ENCODE data around the gene MAP3K10. TPM values are rescaled to one million over a fixed set of nuclear protein-coding genes. Genes with fewer than 3 reads are reported as not detected.

MAP3K10 gene
- total RNA-seq, 1 experiment from 2014 or later: 26.9 TPM

GRCh38 chr19:40178756-40179155 is 12.5 kb upstream of the MAP3K10 start:
- no peaks in the 10 kb centered on the region for H3K9me3 ChIP-seq (ENCODE audit: insufficient read depth, low read depth)
- DNase-seq: no peak
- H3K27me3 ChIP-seq (ENCODE audit: insufficient read depth, low read depth): no peaks in the 10 kb centered on the region
- TF ChIP-seq EZH2 (IDR thresholded peaks at IDR 0.05; ENCODE audit: low read depth): no peak
- no peak for TF ChIP-seq CTCF (conservative IDR thresholded peaks at IDR 0.05)
- no peaks in the 10 kb centered on the region for H3K4me1 ChIP-seq (replicated peaks; ENCODE audit: insufficient read depth)
- H3K27ac ChIP-seq: no peak overlapping the region
- BruUV-seq (replicated peaks): no TSS peak
- no peaks in the 10 kb centered on the region for H3K36me3 ChIP-seq (ENCODE audit: low read depth)
- H4K20me1 ChIP-seq (ENCODE audit: insufficient read depth): no peaks in the 10 kb centered on the region
- no peaks in the 10 kb centered on the region for H3F3A ChIP-seq (ENCODE audit: insufficient read depth, low read depth)
- ChIA-PET POLR2A (ENCODE audit: unreplicated experiment) (no interaction called here), CTCF (interaction anchor here (0.7 kb wide), 1 partner anchor 166 kb away, joined by 6 read pairs; no protein-coding TSS in a partner anchor)
- intact Hi-C loops (cut with micrococcal nuclease; ENCODE audit: unreplicated experiment): no loop called here
- no peaks in the 10 kb centered on the region for H3K79me2 ChIP-seq (ENCODE audit: low read depth)
- no peak overlapping the region for H2AFZ ChIP-seq
- H3K9me2 ChIP-seq (ENCODE audit: insufficient read depth): no peaks in the 10 kb centered on the region
- H3K4me2 ChIP-seq: no peak overlapping the region
- H3K4me3 ChIP-seq: no peak overlapping the region

GRCh38 chr19:40184273-40184672 is 7.0 kb upstream of the MAP3K10 start:
- H3K4me3 ChIP-seq: no peak overlapping the region
- no peak overlapping the region for H3K4me2 ChIP-seq
- ChIA-PET POLR2A (ENCODE audit: unreplicated experiment) (interaction anchor here (0.7 kb wide), 1 partner anchor 36 kb away, joined by 5 read pairs; no protein-coding TSS in a partner anchor), CTCF (no interaction called here)
- no TSS peak for BruUV-seq (replicated peaks)
- intact Hi-C loops (cut with micrococcal nuclease; ENCODE audit: unreplicated experiment): no loop called here
- H3K4me1 ChIP-seq (replicated peaks; ENCODE audit: insufficient read depth): no peaks in the 10 kb centered on the region
- no peaks in the 10 kb centered on the region for H3K9me3 ChIP-seq (ENCODE audit: insufficient read depth, low read depth)
- no peaks in the 10 kb centered on the region for H3K79me2 ChIP-seq (ENCODE audit: low read depth)
- no peaks in the 10 kb centered on the region for H4K20me1 ChIP-seq (ENCODE audit: insufficient read depth)
- H3K27me3 ChIP-seq (ENCODE audit: insufficient read depth, low read depth): no peaks in the 10 kb centered on the region
- no peak overlapping the region for H2AFZ ChIP-seq
- no peak for DNase-seq
- TF ChIP-seq CTCF (conservative IDR thresholded peaks at IDR 0.05) (no peak), EZH2 (IDR thresholded peaks at IDR 0.05; ENCODE audit: low read depth) (no peak)
- H3F3A ChIP-seq (ENCODE audit: insufficient read depth, low read depth): no peaks in the 10 kb centered on the region
- no peaks in the 10 kb centered on the region for H3K9me2 ChIP-seq (ENCODE audit: insufficient read depth)
- H3K36me3 ChIP-seq (ENCODE audit: low read depth): no peaks in the 10 kb centered on the region
- no peak overlapping the region for H3K27ac ChIP-seq

- Histone ChIP-seq H2AFZ (peak overlapping the region; percentile 71), H3K27me3 (ENCODE audit: insufficient read depth, low read depth) (no peaks in the 10 kb centered on the region), H3K4me1 (replicated peaks; ENCODE audit: insufficient read depth) (peaks cover 11% of the 10 kb centered on the region; the same call in 1 of the 2 replicates), H4K20me1 (ENCODE audit: insufficient read depth) (no peaks in the 10 kb centered on the region; the same call in 1 of the 2 replicates), H3K4me3 (peak overlapping the region; percentile 98), H3K9me2 (ENCODE audit: insufficient read depth) (no peaks in the 10 kb centered on the region), H3K9me3 (ENCODE audit: insufficient read depth, low read depth) (no peaks in the 10 kb centered on the region), H3K36me3 (ENCODE audit: low read depth) (no peaks in the 10 kb centered on the region), H3K79me2 (ENCODE audit: low read depth) (0 out of 2 replicates have a peak, but pooled peaks cover 4% of the 10 kb centered on the region), H3F3A (ENCODE audit: insufficient read depth, low read depth) (peaks cover 13% of the 10 kb centered on the region; the same call in 1 of the 2 replicates), H3K27ac (no peak overlapping the region), H3K4me2 (peak overlapping the region; percentile 84)
- ChIA-PET POLR2A (ENCODE audit: unreplicated experiment) (interaction anchor here (0.5 to 0.7 kb wide), 3 partner anchors 228 to 586 kb away, joined by 3 to 8 read pairs (median 3); partner anchors contain the start of genes BLVRB and RAB4B), CTCF (interaction anchor here (0.6 kb wide), 1 partner anchor 385 kb away, joined by 5 read pairs; no protein-coding TSS in a partner anchor)
- peak in 1 of 2 experiments; percentile 15 for DNase-seq
- TF ChIP-seq CTCF (conservative IDR thresholded peaks at IDR 0.05): no peak
- TF ChIP-seq EZH2 (IDR thresholded peaks at IDR 0.05; ENCODE audit: low read depth): no peak
- BruUV-seq (replicated peaks): no TSS peak
- intact Hi-C loops (cut with micrococcal nuclease; ENCODE audit: unreplicated experiment): no loop called here
Measured at GRCh38 chr19:40191836-40192646, 815 bp downstream of the MAP3K10 start.
